PC-3 (cell line): ENCODE results near the gene ITM2C. TPM values are rescaled to one million over a fixed set of nuclear protein-coding genes. Genes with fewer than 3 reads are reported as not detected.

Source experiments
- ATAC-seq: fragments of 200-7000 bp; cut with Tn5 transposase; 2 replicates; pipeline ENCODE4 v1.9.1; 2020; ENCODE audit warnings: mild to moderate bottlenecking, moderate library complexity
- BruUV-seq: library from RNA; stranded (reverse); fragments of 400-500 nt; replicated peaks from 2 replicates; lab custom pipeline; 2021; lab: Mats Ljungman, UMichigan
- CTCF ChIA-PET: fragments of 300-600 bp; sonication (Branson Sonifier 250); formaldehyde crosslinking; loops from one replicate; lab custom pipeline; 2022; ENCODE audit warnings: antibody characterized with exemption; lab: Charles Lee
- POLR2A ChIA-PET: fragments of 300-600 bp; sonication (Branson Sonifier 250); formaldehyde crosslinking; loops from one replicate; lab custom pipeline; 2022; ENCODE audit warnings: antibody characterized with exemption; ENCODE audit not compliant: unreplicated experiment; lab: Charles Lee
- DNase-seq: peaks from one replicate; pipeline ENCODE4 v3.0.0-alpha.2; 2015
- H2AFZ ChIP-seq: fragments of 300-600 bp; sonication (generic); 2 replicates; pipeline ENCODE4 v1.6.0; 2016; ENCODE audit warnings: antibody characterized with exemption, low read length
- H3F3A ChIP-seq: fragments of 300-600 bp; sonication (generic); one replicate; pipeline ENCODE4 v1.6.0; 2017; ENCODE audit warnings: antibody characterized with exemption, low read length, control low read depth, mild to moderate bottlenecking; ENCODE audit not compliant: unreplicated experiment
- H3K27ac ChIP-seq: fragments of 300-600 bp; sonication (generic); 2 replicates; pipeline ENCODE4 v1.5.1; 2016; ENCODE audit warnings: mild to moderate bottlenecking, low read length
- H3K27me3 ChIP-seq: fragments of 300-600 bp; sonication (generic); 2 replicates; pipeline ENCODE4 v1.6.1; 2016; ENCODE audit warnings: low read length, mixed read lengths
- H3K36me3 ChIP-seq: fragments of 300-600 bp; sonication (generic); 2 replicates; pipeline ENCODE4 v1.6.1; 2016; ENCODE audit warnings: low read depth, mixed run types, low read length, mixed read lengths
- H3K4me1 ChIP-seq: fragments of 300-600 bp; sonication (generic); 2 replicates; pipeline ENCODE4 v1.5.1; 2016; ENCODE audit warnings: low read length; ENCODE audit not compliant: insufficient read depth
- H3K4me2 ChIP-seq: fragments of 300-600 bp; sonication (generic); 2 replicates; pipeline ENCODE4 v1.6.0; 2016; ENCODE audit warnings: low read length
- H3K4me3 ChIP-seq: fragments of 300-600 bp; sonication (generic); 2 replicates; pipeline ENCODE4 v1.5.1; 2016; ENCODE audit warnings: mild to moderate bottlenecking, low read length, mixed read lengths
- H3K79me2 ChIP-seq: fragments of 300-600 bp; sonication (generic); 2 replicates; pipeline ENCODE4 v1.6.1; 2017; ENCODE audit warnings: low read length, mixed read lengths
- H3K9ac ChIP-seq: fragments of 300-600 bp; sonication (generic); 2 replicates; pipeline ENCODE4 v1.6.0; 2016; ENCODE audit warnings: mild to moderate bottlenecking, low read length
- H3K9me2 ChIP-seq: fragments of 300-600 bp; sonication (generic); replicated peaks from 2 replicates; pipeline ENCODE4 v1.6.1; 2016; ENCODE audit warnings: mixed run types, low read length, mixed read lengths
- H3K9me3 ChIP-seq: fragments of 300-600 bp; sonication (generic); 2 replicates; pipeline ENCODE4 v1.6.1; 2016; ENCODE audit warnings: low read length, mixed read lengths
- H4K20me1 ChIP-seq: fragments of 300-600 bp; sonication (generic); 2 replicates; pipeline ENCODE4 v1.6.1; 2016; ENCODE audit warnings: low read length, mixed read lengths
- CTCF ChIP-seq: fragments of 300-600 bp; sonication (generic); conservative IDR thresholded peaks from 2 replicates; pipeline ENCODE4 v1.5.1; 2017; ENCODE audit warnings: antibody characterized with exemption, low read depth, mild to moderate bottlenecking, low read length
- EZH2 ChIP-seq: fragments of 300-600 bp; sonication (generic); IDR thresholded peaks from one replicate; pipeline ENCODE4 v1.6.1; 2017; ENCODE audit warnings: antibody characterized with exemption, mild to moderate bottlenecking, low read length; ENCODE audit not compliant: unreplicated experiment
- EZH2phosphoT487 ChIP-seq: fragments of 300-600 bp; sonication (generic); IDR thresholded peaks from 2 replicates; pipeline ENCODE4 v1.6.1; 2018; ENCODE audit warnings: mild to moderate bottlenecking, antibody characterized with exemption, low read length, borderline replicate concordance
- intact Hi-C: fragments of 100-400 bp; cut with micrococcal nuclease; formaldehyde crosslinking; loops from 2 replicates; pipeline ENCODE4 v1.9.0; 2023
- total RNA-seq: library from RNA; depleted of rRNA; stranded (reverse); fragments of >200 nt; gene quantifications from 2 replicates; pipeline ENCODE4 v1.2.3, GENCODE V29; 2014

ITM2C gene
- total RNA-seq, 1 experiment from 2014 or later, result 111 TPM

DNA sequence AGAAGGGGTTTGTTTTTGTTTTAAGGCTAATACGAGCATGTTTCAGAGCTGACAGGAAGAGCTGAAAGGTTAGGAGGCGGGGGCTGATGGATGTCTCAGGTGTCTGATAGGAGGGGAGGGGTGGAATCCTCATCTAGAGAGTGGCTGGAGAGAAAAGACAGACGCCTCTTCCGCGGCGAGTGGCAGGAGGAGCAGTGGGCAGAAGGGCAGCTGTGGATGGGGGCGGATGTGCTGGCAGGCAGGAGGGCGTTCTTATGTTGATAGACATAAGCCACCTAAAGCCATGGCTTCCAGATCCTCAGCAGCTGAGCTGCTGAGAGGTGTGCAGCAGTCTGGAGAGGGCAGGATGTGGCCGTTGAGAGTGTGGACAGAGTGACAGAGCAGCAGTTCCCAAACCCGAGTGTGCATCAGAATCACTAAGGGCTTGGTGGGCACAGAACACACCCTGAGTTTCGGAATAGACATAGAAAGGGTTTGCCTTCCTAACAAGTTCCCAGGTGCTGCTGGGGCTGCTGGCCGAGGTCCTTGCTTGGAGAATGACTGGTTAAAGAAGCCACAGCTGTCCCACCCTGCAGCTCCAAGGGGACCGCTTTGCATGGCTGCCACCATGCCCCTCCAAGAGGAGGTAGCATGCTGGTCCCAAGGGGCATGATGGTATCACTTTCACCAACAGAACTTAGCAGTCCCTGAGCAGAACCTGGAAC, 3.0 kb upstream of the ITM2C start:
- Histone ChIP-seq H3K9me2 (no peaks in the 10 kb centered on the region), H3K27ac (no peak overlapping the region), H3K4me3 (no peak overlapping the region), H3F3A (no peaks in the 10 kb centered on the region), H2AFZ (no peak overlapping the region), H3K9me3 (peaks cover 12% of the 10 kb centered on the region; the same call in 1 of the 2 replicates), H4K20me1 (no peaks in the 10 kb centered on the region; the same call in 1 of the 2 replicates), H3K36me3 (no peaks in the 10 kb centered on the region), H3K9ac (no peak overlapping the region), H3K4me1 (peaks cover 6% of the 10 kb centered on the region; the same call in 1 of the 2 replicates), H3K27me3 (no peaks in the 10 kb centered on the region), H3K79me2 (no peaks in the 10 kb centered on the region), H3K4me2 (no peak overlapping the region)
- DNase-seq (no peak), ATAC-seq (no peak)
- ChIA-PET CTCF (no interaction called here), POLR2A (no interaction called here)
- TF ChIP-seq CTCF (no peak), EZH2phosphoT487 (no peak), EZH2 (no peak)
- BruUV-seq, result no TSS peak
- intact Hi-C loops, result no loop called here

GRCh38 chr2:230862292-230862691, 2.5 kb upstream of the ITM2C start:
- no peaks in the 10 kb centered on the region for H3K27me3 ChIP-seq
- H3K4me2 ChIP-seq, result no peak overlapping the region
- H3F3A ChIP-seq, result no peaks in the 10 kb centered on the region
- no peak overlapping the region for H3K4me3 ChIP-seq
- no peaks in the 10 kb centered on the region; the same call in 1 of the 2 replicates for H4K20me1 ChIP-seq
- peaks cover 12% of the 10 kb centered on the region; the same call in 1 of the 2 replicates for H3K9me3 ChIP-seq
- intact Hi-C loops, result no loop called here
- DNase-seq (no peak), ATAC-seq (no peak)
- ChIA-PET CTCF (no interaction called here), POLR2A (no interaction called here)
- peaks cover 12% of the 10 kb centered on the region for H3K4me1 ChIP-seq
- H3K79me2 ChIP-seq, result no peaks in the 10 kb centered on the region
- TF ChIP-seq EZH2phosphoT487, result no peak
- TF ChIP-seq EZH2, result no peak
- no peak for TF ChIP-seq CTCF
- H3K27ac ChIP-seq, result no peak overlapping the region
- H3K9ac ChIP-seq, result no peak overlapping the region
- no peak overlapping the region for H2AFZ ChIP-seq
- no peaks in the 10 kb centered on the region for H3K9me2 ChIP-seq
- no peaks in the 10 kb centered on the region for H3K36me3 ChIP-seq
- BruUV-seq, result no TSS peak

- ATAC-seq (no peak), DNase-seq (no peak)
- ChIA-PET POLR2A (no interaction called here), CTCF (no interaction called here)
- no peaks in the 10 kb centered on the region for H3F3A ChIP-seq
- H3K36me3 ChIP-seq, result no peaks in the 10 kb centered on the region
- no TSS peak for BruUV-seq
- H3K27ac ChIP-seq, result no peak overlapping the region
- H3K9me2 ChIP-seq, result no peaks in the 10 kb centered on the region
- no peaks in the 10 kb centered on the region for H3K79me2 ChIP-seq
- H3K4me2 ChIP-seq, result no peak overlapping the region
- no peaks in the 10 kb centered on the region for H3K27me3 ChIP-seq
- intact Hi-C loops, result no loop called here
- H3K9me3 ChIP-seq, result peaks cover 12% of the 10 kb centered on the region; the same call in 1 of the 2 replicates
- no peak overlapping the region for H3K4me3 ChIP-seq
- H4K20me1 ChIP-seq, result no peaks in the 10 kb centered on the region; the same call in 1 of the 2 replicates
- H2AFZ ChIP-seq, result no peak overlapping the region
- H3K4me1 ChIP-seq, result peaks cover 12% of the 10 kb centered on the region
- TF ChIP-seq CTCF (no peak), EZH2phosphoT487 (no peak), EZH2 (no peak)
- H3K9ac ChIP-seq, result no peak overlapping the region
Measured at GRCh38 chr2:230863031-230863430, 1.7 kb upstream of the ITM2C start.
